T-helper 2 cell treated with Interferon-gamma antibody and Interleukin-4, amounts not matched to agents 5 μg/mL and 100 μg/mL, for 36 hours (primary cell): ENCODE results near the gene WASF3.
"Not testable (repeated sequence)": the region's sequence is repeated elsewhere in the genome, so short reads cannot be mapped to it uniquely, and the experiment has no call there.

Source experiments
- DNase-seq: peaks from one replicate; pipeline ENCODE4 v3.0.0; 2021; ENCODE audit warnings: low spot score
- H3K27ac Mint-ChIP-seq: one replicate; pipeline ENCODE4 v1.8.0; 2021; ENCODE audit warnings: mild to moderate bottlenecking, mixed read lengths
- H3K27me3 Mint-ChIP-seq: one replicate; pipeline ENCODE4 v1.8.0; 2021; ENCODE audit warnings: low read depth, mixed read lengths
- H3K36me3 Mint-ChIP-seq: one replicate; pipeline ENCODE4 v1.8.0; 2021; ENCODE audit warnings: low read depth, mixed read lengths
- H3K4me1 Mint-ChIP-seq: one replicate; pipeline ENCODE4 v1.8.0; 2021; ENCODE audit warnings: low read depth, mixed read lengths
- H3K4me3 Mint-ChIP-seq: one replicate; pipeline ENCODE4 v1.8.0; 2022; ENCODE audit warnings: mild to moderate bottlenecking, moderate library complexity, mixed read lengths
- H3K9me3 Mint-ChIP-seq: one replicate; pipeline ENCODE4 v1.8.0; 2021; ENCODE audit warnings: mixed read lengths

The WASF3 gene

DNA sequence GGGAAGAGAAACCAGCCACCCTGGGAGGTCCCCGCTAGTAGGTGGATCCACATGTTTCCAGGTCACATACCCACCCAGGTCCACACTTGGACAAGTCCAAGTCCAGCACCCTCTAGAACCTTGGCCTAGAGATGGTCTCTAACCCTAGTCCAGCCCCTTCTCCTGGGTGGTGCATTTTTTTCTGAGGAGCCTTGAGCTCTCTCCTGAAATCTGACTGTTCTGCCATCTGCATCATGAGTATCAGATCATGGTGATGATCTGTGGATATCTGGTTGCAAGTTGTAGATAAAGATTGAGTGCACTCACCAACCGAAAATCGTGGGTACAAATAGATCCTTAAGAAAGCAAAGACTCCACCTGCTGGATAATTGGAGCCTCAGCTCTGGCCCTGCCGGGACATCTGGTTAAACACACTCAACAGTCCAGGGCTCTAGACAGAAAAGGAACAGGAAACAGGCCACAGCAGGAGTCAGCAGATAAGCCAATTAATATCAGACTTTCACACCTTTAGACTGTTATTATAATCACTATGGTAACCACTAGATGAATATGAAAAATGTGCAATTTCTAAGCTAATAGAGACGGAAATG lies 162.0 kb downstream of the WASF3 start:
- H3K27me3 Mint-ChIP-seq = no peaks in the 10 kb centered on the region
- DNase-seq = no peak
- H3K9me3 Mint-ChIP-seq = no peaks in the 10 kb centered on the region
- no peak overlapping the region for H3K4me3 Mint-ChIP-seq
- H3K27ac Mint-ChIP-seq = no peak overlapping the region
- H3K4me1 Mint-ChIP-seq = peaks cover 19% of the 10 kb centered on the region
- H3K36me3 Mint-ChIP-seq = no peaks in the 10 kb centered on the region

- Mint-ChIP-seq H3K9me3 (peaks cover 3% of the 10 kb centered on the region), H3K27ac (peak overlapping the region; percentile 71), H3K4me1 (peaks cover 19% of the 10 kb centered on the region), H3K36me3 (no peaks in the 10 kb centered on the region), H3K27me3 (no peaks in the 10 kb centered on the region), H3K4me3 (peak overlapping the region; percentile 79)
- DNase-seq = peak; percentile 20
These were observed 164.0 kb downstream of the WASF3 start for GRCh38 chr13:26721251-26722121.

DNA sequence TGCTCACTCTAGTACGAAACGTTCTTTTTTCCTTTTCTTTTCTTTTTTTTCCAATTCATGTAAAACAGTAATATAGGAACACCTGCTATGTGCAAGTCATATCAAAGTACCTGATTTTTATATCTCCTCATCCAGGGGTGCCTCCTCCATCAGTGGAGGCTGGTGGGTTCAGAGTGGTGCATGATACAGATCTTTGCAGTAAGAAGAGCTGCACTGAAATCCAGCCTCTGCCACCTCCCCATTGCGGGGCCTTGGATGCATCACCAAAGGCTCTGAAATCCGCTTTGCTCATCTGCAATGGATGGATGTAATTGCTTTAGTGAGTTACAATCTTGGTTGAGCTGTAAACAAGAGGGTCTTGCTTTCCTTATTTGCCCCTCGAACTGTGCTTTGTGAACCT lies 164.8 kb downstream of the WASF3 start:
- Mint-ChIP-seq H3K27ac (no peak overlapping the region), H3K4me1 (peaks cover 19% of the 10 kb centered on the region), H3K9me3 (peaks cover 3% of the 10 kb centered on the region), H3K36me3 (no peaks in the 10 kb centered on the region), H3K27me3 (no peaks in the 10 kb centered on the region), H3K4me3 (peak overlapping the region; percentile 11)
- DNase-seq = no peak

DNA sequence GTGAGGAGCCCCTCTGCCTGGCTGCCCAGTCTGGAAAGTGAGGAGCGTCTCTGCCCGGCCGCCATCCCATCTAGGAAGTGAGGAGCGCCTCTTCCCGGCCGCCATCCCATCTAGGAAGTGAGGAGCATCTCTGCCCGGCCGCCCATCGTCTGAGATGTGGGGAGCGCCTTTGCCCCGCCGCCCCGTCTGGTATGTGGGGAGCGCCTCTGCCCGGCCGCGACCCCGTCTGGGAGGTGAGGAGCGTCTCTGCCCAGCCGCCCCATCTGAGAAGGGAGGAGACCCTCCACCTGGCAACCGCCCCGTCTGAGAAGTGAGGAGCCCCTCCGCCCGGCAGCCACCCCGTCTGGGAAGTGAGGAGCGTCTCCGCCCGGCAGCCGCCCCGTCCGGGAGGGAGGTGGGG lies 166.1 kb downstream of the WASF3 start:
- not testable (repeated sequence) for DNase-seq, H3K27me3 Mint-ChIP-seq, H3K27ac Mint-ChIP-seq, H3K9me3 Mint-ChIP-seq, H3K36me3 Mint-ChIP-seq, H3K4me3 Mint-ChIP-seq
- peaks cover 19% of the 10 kb centered on the region for H3K4me1 Mint-ChIP-seq

DNA sequence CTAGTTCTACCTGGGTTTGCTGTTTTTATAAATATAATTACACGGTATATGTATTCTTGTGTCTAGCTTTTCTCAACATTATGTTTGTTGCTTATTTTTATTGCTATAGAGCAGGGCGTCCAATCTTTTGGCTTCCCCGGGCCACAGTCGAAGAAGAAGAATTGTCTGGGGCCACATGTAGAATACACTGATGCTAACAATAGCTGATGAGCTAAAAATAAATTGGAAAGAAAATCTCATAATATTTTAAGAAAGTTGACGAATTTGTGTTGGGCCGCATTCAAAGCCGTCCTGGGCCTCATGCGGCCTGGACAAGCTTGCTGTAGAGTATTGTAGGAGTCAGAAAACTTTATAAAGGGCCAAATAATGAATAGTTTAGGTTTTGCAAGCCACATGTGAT lies 169.2 kb downstream of the WASF3 start:
- no peak for DNase-seq
- no peaks in the 10 kb centered on the region for H3K36me3 Mint-ChIP-seq
- peaks cover 3% of the 10 kb centered on the region for H3K4me1 Mint-ChIP-seq
- H3K4me3 Mint-ChIP-seq = no peak overlapping the region
- peaks cover 3% of the 10 kb centered on the region for H3K9me3 Mint-ChIP-seq
- no peak overlapping the region for H3K27ac Mint-ChIP-seq
- no peaks in the 10 kb centered on the region for H3K27me3 Mint-ChIP-seq

GRCh38 chr13:26727122-26727521 lies 169.6 kb downstream of the WASF3 start:
- Mint-ChIP-seq H3K36me3 (no peaks in the 10 kb centered on the region), H3K27me3 (no peaks in the 10 kb centered on the region), H3K4me1 (peaks cover 2% of the 10 kb centered on the region), H3K9me3 (peaks cover 3% of the 10 kb centered on the region), H3K4me3 (no peak overlapping the region), H3K27ac (no peak overlapping the region)
- no peak for DNase-seq

DNA sequence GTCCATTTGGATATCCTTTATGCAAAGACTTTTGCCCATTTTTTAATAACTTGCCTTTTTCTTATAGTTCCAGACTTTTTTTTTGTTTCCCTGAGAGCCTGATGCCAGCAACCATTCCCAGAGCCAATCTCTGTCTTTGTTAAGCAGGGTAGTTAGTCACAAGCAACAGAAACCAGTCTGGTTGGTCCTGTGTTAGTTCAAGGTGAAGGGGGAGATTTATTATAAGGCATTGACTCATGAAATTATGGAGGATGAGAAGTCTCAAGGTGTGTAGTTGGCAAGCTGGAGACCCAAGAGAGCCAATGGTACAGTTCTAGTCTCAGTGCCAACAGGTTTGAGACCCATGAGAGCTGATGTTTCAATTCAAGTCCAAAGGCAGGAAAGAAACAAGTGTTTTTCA lies 170.2 kb downstream of the WASF3 start:
- Mint-ChIP-seq H3K9me3 (peaks cover 3% of the 10 kb centered on the region), H3K36me3 (no peaks in the 10 kb centered on the region), H3K4me3 (no peak overlapping the region), H3K4me1 (no peaks in the 10 kb centered on the region), H3K27ac (no peak overlapping the region), H3K27me3 (no peaks in the 10 kb centered on the region)
- no peak for DNase-seq

GRCh38 chr13:26735677-26736076 lies 178.2 kb downstream of the WASF3 start:
- H3K27me3 Mint-ChIP-seq = peaks cover 2% of the 10 kb centered on the region
- H3K9me3 Mint-ChIP-seq = peaks cover 17% of the 10 kb centered on the region
- H3K4me3 Mint-ChIP-seq = no peak overlapping the region
- H3K36me3 Mint-ChIP-seq = no peaks in the 10 kb centered on the region
- DNase-seq = no peak
- no peak overlapping the region for H3K27ac Mint-ChIP-seq
- H3K4me1 Mint-ChIP-seq = no peaks in the 10 kb centered on the region
